Measurements from ENCODE around the gene ADCY2.

ADCY2 gene

GRCh38 chr5:7445068-7445467 is 49.1 kb downstream of the ADCY2 start:
- no peaks in the 10 kb centered on the region for H3K4me1 ChIP-seq (ENCODE audit: control insufficient read depth, insufficient read depth, low read length, poor library complexity, severe bottlenecking)

GRCh38 chr5:7445831-7446230 is 49.9 kb downstream of the ADCY2 start:
- H3K4me3 ChIP-seq (ENCODE audit: extremely low read depth, insufficient read depth, low read length, poor library complexity, severe bottlenecking): no peak overlapping the region
- H3K27ac ChIP-seq (ENCODE audit: low read depth, low read length, severe bottlenecking): no peak overlapping the region
- no peaks in the 10 kb centered on the region for H3K9me3 ChIP-seq (ENCODE audit: control insufficient read depth, low read length)
- WGBS, 2 experiments (ENCODE audit: insufficient coverage in 2 of 2): no CpG with 5 or more reads among the region's 2 CpGs
- no peaks in the 10 kb centered on the region for H3K4me1 ChIP-seq (ENCODE audit: control insufficient read depth, insufficient read depth, low read length, poor library complexity, severe bottlenecking)
- no peaks in the 10 kb centered on the region for H3K36me3 ChIP-seq (ENCODE audit: control insufficient read depth, insufficient read depth, low read length)

More at GRCh38 chr5:7445068-7445467, 49.1 kb downstream of the ADCY2 start:
- H3K27ac ChIP-seq (ENCODE audit: low read depth, low read length, severe bottlenecking): no peak overlapping the region
- no peaks in the 10 kb centered on the region for H3K9me3 ChIP-seq (ENCODE audit: control insufficient read depth, low read length)
- no peaks in the 10 kb centered on the region for H3K36me3 ChIP-seq (ENCODE audit: control insufficient read depth, insufficient read depth, low read length)
- WGBS, 2 experiments (ENCODE audit: insufficient coverage in 2 of 2): 80 to 83% methylated on average over 1 of the region's 2 CpGs
- H3K4me3 ChIP-seq (ENCODE audit: extremely low read depth, insufficient read depth, low read length, poor library complexity, severe bottlenecking): no peak overlapping the region

GRCh38 chr5:7446913-7447312 is 51.0 kb downstream of the ADCY2 start:
- Histone ChIP-seq H3K9me3 (ENCODE audit: control insufficient read depth, low read length) (no peaks in the 10 kb centered on the region), H3K27ac (ENCODE audit: low read depth, low read length, severe bottlenecking) (no peak overlapping the region), H3K36me3 (ENCODE audit: control insufficient read depth, insufficient read depth, low read length) (no peaks in the 10 kb centered on the region), H3K4me1 (ENCODE audit: control insufficient read depth, insufficient read depth, low read length, poor library complexity, severe bottlenecking) (no peaks in the 10 kb centered on the region), H3K4me3 (ENCODE audit: extremely low read depth, insufficient read depth, low read length, poor library complexity, severe bottlenecking) (no peak overlapping the region)
- 90 to 97% methylated on average over 6 to 8 of the region's 8 CpGs for WGBS, 2 experiments (ENCODE audit: insufficient coverage in 2 of 2)

- no peaks in the 10 kb centered on the region for H3K9me3 ChIP-seq (ENCODE audit: control insufficient read depth, low read length)
Measured at GRCh38 chr5:7453947-7454346, 58.0 kb downstream of the ADCY2 start.

GRCh38 chr5:7456206-7456605 is 60.3 kb downstream of the ADCY2 start:
- no peak overlapping the region for H3K4me3 ChIP-seq (ENCODE audit: extremely low read depth, insufficient read depth, low read length, poor library complexity, severe bottlenecking)
- H3K36me3 ChIP-seq (ENCODE audit: control insufficient read depth, insufficient read depth, low read length): no peaks in the 10 kb centered on the region
- H3K27ac ChIP-seq (ENCODE audit: low read depth, low read length, severe bottlenecking): no peak overlapping the region
- H3K9me3 ChIP-seq (ENCODE audit: control insufficient read depth, low read length): no peaks in the 10 kb centered on the region
- H3K4me1 ChIP-seq (ENCODE audit: control insufficient read depth, insufficient read depth, low read length, poor library complexity, severe bottlenecking): no peaks in the 10 kb centered on the region
- WGBS, 2 experiments (ENCODE audit: insufficient coverage in 2 of 2): no CpG with 5 or more reads among the region's 2 CpGs

More at GRCh38 chr5:7453947-7454346, 58.0 kb downstream of the ADCY2 start:
- WGBS, 2 experiments (ENCODE audit: insufficient coverage in 2 of 2): 93 to 100% methylated on average over 1 to 2 of the region's 2 CpGs
- H3K4me3 ChIP-seq (ENCODE audit: extremely low read depth, insufficient read depth, low read length, poor library complexity, severe bottlenecking): no peak overlapping the region
- no peaks in the 10 kb centered on the region for H3K4me1 ChIP-seq (ENCODE audit: control insufficient read depth, insufficient read depth, low read length, poor library complexity, severe bottlenecking)
- no peaks in the 10 kb centered on the region for H3K36me3 ChIP-seq (ENCODE audit: control insufficient read depth, insufficient read depth, low read length)
- no peak overlapping the region for H3K27ac ChIP-seq (ENCODE audit: low read depth, low read length, severe bottlenecking)

- H3K4me1 ChIP-seq (ENCODE audit: control insufficient read depth, insufficient read depth, low read length, poor library complexity, severe bottlenecking): no peaks in the 10 kb centered on the region
- no peak overlapping the region for H3K4me3 ChIP-seq (ENCODE audit: extremely low read depth, insufficient read depth, low read length, poor library complexity, severe bottlenecking)
- no peaks in the 10 kb centered on the region for H3K9me3 ChIP-seq (ENCODE audit: control insufficient read depth, low read length)
- H3K36me3 ChIP-seq (ENCODE audit: control insufficient read depth, insufficient read depth, low read length): no peaks in the 10 kb centered on the region
- H3K27ac ChIP-seq (ENCODE audit: low read depth, low read length, severe bottlenecking): no peak overlapping the region
- no CpG with 5 or more reads among the region's 1 CpG for WGBS, 2 experiments (ENCODE audit: insufficient coverage in 2 of 2)
Measured at GRCh38 chr5:7461371-7461770, 65.4 kb downstream of the ADCY2 start.

- H3K27ac ChIP-seq (ENCODE audit: low read depth, low read length, severe bottlenecking): no peak overlapping the region
- no peaks in the 10 kb centered on the region for H3K9me3 ChIP-seq (ENCODE audit: control insufficient read depth, low read length)
- 88 to 100% methylated on average over 1 of the region's 1 CpG for whole genome bisulfite sequencing, 2 experiments (ENCODE audit: insufficient coverage in 2 of 2)
- no peaks in the 10 kb centered on the region for H3K4me1 ChIP-seq (ENCODE audit: control insufficient read depth, insufficient read depth, low read length, poor library complexity, severe bottlenecking)
- H3K36me3 ChIP-seq (ENCODE audit: control insufficient read depth, insufficient read depth, low read length): no peaks in the 10 kb centered on the region
- H3K4me3 ChIP-seq (ENCODE audit: extremely low read depth, insufficient read depth, low read length, poor library complexity, severe bottlenecking): no peak overlapping the region
Measured at GRCh38 chr5:7462758-7463157, 66.8 kb downstream of the ADCY2 start.

- Histone ChIP-seq H3K27ac (ENCODE audit: low read depth, low read length, severe bottlenecking) (no peak overlapping the region), H3K4me1 (ENCODE audit: control insufficient read depth, insufficient read depth, low read length, poor library complexity, severe bottlenecking) (no peaks in the 10 kb centered on the region), H3K9me3 (ENCODE audit: control insufficient read depth, low read length) (no peaks in the 10 kb centered on the region), H3K36me3 (ENCODE audit: control insufficient read depth, insufficient read depth, low read length) (no peaks in the 10 kb centered on the region), H3K4me3 (ENCODE audit: extremely low read depth, insufficient read depth, low read length, poor library complexity, severe bottlenecking) (no peak overlapping the region)
- 81 to 93% methylated on average over 3 of the region's 3 CpGs for WGBS, 2 experiments (ENCODE audit: insufficient coverage in 2 of 2)
Measured at GRCh38 chr5:7464182-7464581, 68.2 kb downstream of the ADCY2 start.

GRCh38 chr5:7467179-7467578 is 71.2 kb downstream of the ADCY2 start:
- no peaks in the 10 kb centered on the region for H3K36me3 ChIP-seq (ENCODE audit: control insufficient read depth, insufficient read depth, low read length)
- no peak overlapping the region for H3K4me3 ChIP-seq (ENCODE audit: extremely low read depth, insufficient read depth, low read length, poor library complexity, severe bottlenecking)
- WGBS, 2 experiments (ENCODE audit: insufficient coverage in 2 of 2): 81 to 82% methylated on average over 6 to 7 of the region's 7 CpGs
- no peak overlapping the region for H3K27ac ChIP-seq (ENCODE audit: low read depth, low read length, severe bottlenecking)
- H3K9me3 ChIP-seq (ENCODE audit: control insufficient read depth, low read length): no peaks in the 10 kb centered on the region
- no peaks in the 10 kb centered on the region for H3K4me1 ChIP-seq (ENCODE audit: control insufficient read depth, insufficient read depth, low read length, poor library complexity, severe bottlenecking)

GRCh38 chr5:7468742-7469141 is 72.8 kb downstream of the ADCY2 start:
- no peaks in the 10 kb centered on the region for H3K36me3 ChIP-seq (ENCODE audit: control insufficient read depth, insufficient read depth, low read length)
- H3K27ac ChIP-seq (ENCODE audit: low read depth, low read length, severe bottlenecking): no peak overlapping the region
- H3K9me3 ChIP-seq (ENCODE audit: control insufficient read depth, low read length): peaks cover 5% of the 10 kb centered on the region
- WGBS, 2 experiments (ENCODE audit: insufficient coverage in 2 of 2): no CpG with 5 or more reads among the region's 2 CpGs
- H3K4me3 ChIP-seq (ENCODE audit: extremely low read depth, insufficient read depth, low read length, poor library complexity, severe bottlenecking): no peak overlapping the region
- no peaks in the 10 kb centered on the region for H3K4me1 ChIP-seq (ENCODE audit: control insufficient read depth, insufficient read depth, low read length, poor library complexity, severe bottlenecking)

- no peak overlapping the region for H3K27ac ChIP-seq (ENCODE audit: low read depth, low read length, severe bottlenecking)
- no CpG with 5 or more reads among the region's 1 CpG for WGBS, 2 experiments (ENCODE audit: insufficient coverage in 2 of 2)
Measured at GRCh38 chr5:7471710-7472109, 75.8 kb downstream of the ADCY2 start.

More at GRCh38 chr5:7471710-7472109, 75.8 kb downstream of the ADCY2 start:
- Histone ChIP-seq H3K36me3 (ENCODE audit: control insufficient read depth, insufficient read depth, low read length) (no peaks in the 10 kb centered on the region), H3K4me3 (ENCODE audit: extremely low read depth, insufficient read depth, low read length, poor library complexity, severe bottlenecking) (no peak overlapping the region), H3K4me1 (ENCODE audit: control insufficient read depth, insufficient read depth, low read length, poor library complexity, severe bottlenecking) (no peaks in the 10 kb centered on the region), H3K9me3 (ENCODE audit: control insufficient read depth, low read length) (peaks cover 5% of the 10 kb centered on the region)

Data from mesodermal cell (in vitro differentiated cells).